MM.1S (cell line): ENCODE results near the gene SECISBP2.
"Not testable (repeated sequence)": the region's sequence is repeated elsewhere in the genome, so short reads cannot be mapped to it uniquely, and the experiment has no call there.

Experiments
- DNase-seq: peaks from one replicate; pipeline ENCODE4 v3.0.0-alpha.2; 2015
- H2AFZ ChIP-seq: fragments of 300-600 bp; sonication (generic); 2 replicates; pipeline ENCODE4 v1.6.0; 2016; ENCODE audit warnings: antibody characterized with exemption, low read length
- H3F3A ChIP-seq: fragments of 300-600 bp; sonication (generic); 2 replicates; pipeline ENCODE4 v1.6.1; 2016; ENCODE audit warnings: mild to moderate bottlenecking, antibody characterized with exemption, low read length, moderate library complexity, mixed read lengths; ENCODE audit not compliant: insufficient read depth
- H3K27ac ChIP-seq: fragments of 300-600 bp; sonication (generic); 2 replicates; pipeline ENCODE4 v1.5.1; 2016; ENCODE audit warnings: mild to moderate bottlenecking, low read length
- H3K27me3 ChIP-seq: fragments of 300-600 bp; sonication (generic); replicated peaks from 2 replicates; pipeline ENCODE4 v1.6.0; 2016; ENCODE audit warnings: low read length; ENCODE audit not compliant: insufficient read depth
- H3K36me3 ChIP-seq: fragments of 300-600 bp; sonication (generic); replicated peaks from 2 replicates; pipeline ENCODE4 v1.6.1; 2016; ENCODE audit warnings: mild to moderate bottlenecking, low read length, mixed read lengths; ENCODE audit not compliant: insufficient read depth
- H3K4me1 ChIP-seq: fragments of 300-600 bp; sonication (generic); 2 replicates; pipeline ENCODE4 v1.6.1; 2016; ENCODE audit warnings: low read length, mixed read lengths
- H3K4me2 ChIP-seq: fragments of 300-600 bp; sonication (generic); 2 replicates; pipeline ENCODE4 v1.6.0; 2016; ENCODE audit warnings: low read depth, low read length
- H3K4me3 ChIP-seq: fragments of 300-600 bp; sonication (generic); 2 replicates; pipeline ENCODE4 v1.5.1; 2016; ENCODE audit warnings: low read length, mixed read lengths
- H3K79me2 ChIP-seq: fragments of 300-600 bp; sonication (generic); 2 replicates; pipeline ENCODE4 v1.6.1; 2016; ENCODE audit warnings: mixed run types, low read length, mixed read lengths
- H3K9ac ChIP-seq: fragments of 300-600 bp; sonication (generic); 2 replicates; pipeline ENCODE4 v1.6.1; 2016; ENCODE audit warnings: low read length, mixed read lengths
- H3K9me2 ChIP-seq: fragments of 300-600 bp; sonication (generic); replicated peaks from 2 replicates; pipeline ENCODE4 v1.6.1; 2016; ENCODE audit warnings: mild to moderate bottlenecking, low read length, mixed read lengths; ENCODE audit not compliant: insufficient read depth
- H3K9me3 ChIP-seq: fragments of 300-600 bp; sonication (generic); replicated peaks from 2 replicates; pipeline ENCODE4 v1.6.1; 2016; ENCODE audit warnings: mild to moderate bottlenecking, low read length, mixed read lengths; ENCODE audit not compliant: insufficient read depth
- H4K20me1 ChIP-seq: fragments of 300-600 bp; sonication (generic); 2 replicates; pipeline ENCODE4 v1.6.1; 2016; ENCODE audit warnings: mild to moderate bottlenecking, low read length, moderate library complexity, mixed read lengths; ENCODE audit not compliant: insufficient read depth
- CTCF ChIP-seq: fragments of 300-600 bp; sonication (generic); IDR thresholded peaks from 2 replicates; pipeline ENCODE4 v1.5.1; 2016; ENCODE audit warnings: antibody characterized with exemption, low read length, mixed read lengths
- EZH2 ChIP-seq: fragments of 300-600 bp; sonication (generic); optimal IDR thresholded peaks from 2 replicates; pipeline ENCODE3; 2017; ENCODE audit warnings: low read depth, mild to moderate bottlenecking, antibody characterized with exemption, low read length, mixed read lengths
- EZH2phosphoT487 ChIP-seq: fragments of 300-600 bp; sonication (generic); IDR thresholded peaks from 2 replicates; pipeline ENCODE4 v1.6.1; 2018; ENCODE audit warnings: antibody characterized with exemption, low read length

The SECISBP2 gene

GRCh38 chr9:89281106-89281505 lies 37.2 kb upstream of the SECISBP2 start:
- H3K79me2 ChIP-seq: no peaks in the 10 kb centered on the region
- no peaks in the 10 kb centered on the region for H3K36me3 ChIP-seq
- no peak overlapping the region for H3K4me3 ChIP-seq
- no peak overlapping the region for H3K4me2 ChIP-seq
- no peak overlapping the region for H3K9ac ChIP-seq
- no peak overlapping the region for H2AFZ ChIP-seq
- no peaks in the 10 kb centered on the region for H3K9me3 ChIP-seq
- DNase-seq: no peak
- no peak for TF ChIP-seq EZH2phosphoT487
- H4K20me1 ChIP-seq: no peaks in the 10 kb centered on the region
- no peaks in the 10 kb centered on the region; the same call in 1 of the 2 replicates for H3K27me3 ChIP-seq
- no peaks in the 10 kb centered on the region for H3K9me2 ChIP-seq
- H3K4me1 ChIP-seq: peaks cover 9% of the 10 kb centered on the region
- 0 out of 2 replicates have a peak, but pooled peaks cover 7% of the 10 kb centered on the region for H3F3A ChIP-seq
- H3K27ac ChIP-seq: no peak overlapping the region

GRCh38 chr9:89282248-89282968 lies 35.9 kb upstream of the SECISBP2 start:
- DNase-seq, H3K36me3 ChIP-seq, H2AFZ ChIP-seq, H3K79me2 ChIP-seq, H3K9me3 ChIP-seq, H3F3A ChIP-seq, H3K9me2 ChIP-seq, H3K27me3 ChIP-seq, H4K20me1 ChIP-seq, H3K4me2 ChIP-seq, H3K27ac ChIP-seq, H3K4me3 ChIP-seq, H3K9ac ChIP-seq, H3K4me1 ChIP-seq: not testable (repeated sequence)

GRCh38 chr9:89284076-89284475 lies 34.2 kb upstream of the SECISBP2 start:
- no peaks in the 10 kb centered on the region for H3F3A ChIP-seq
- H3K36me3 ChIP-seq: no peaks in the 10 kb centered on the region
- no peaks in the 10 kb centered on the region for H3K9me2 ChIP-seq
- H3K4me3 ChIP-seq: no peak overlapping the region
- DNase-seq: no peak
- H3K4me1 ChIP-seq: peaks cover 4% of the 10 kb centered on the region; the same call in 1 of the 2 replicates
- no peak for TF ChIP-seq EZH2
- H3K9me3 ChIP-seq: no peaks in the 10 kb centered on the region
- H3K9ac ChIP-seq: no peak overlapping the region
- H4K20me1 ChIP-seq: no peaks in the 10 kb centered on the region
- no peaks in the 10 kb centered on the region for H3K79me2 ChIP-seq
- H3K27me3 ChIP-seq: no peaks in the 10 kb centered on the region
- no peak overlapping the region for H2AFZ ChIP-seq
- H3K27ac ChIP-seq: no peak overlapping the region
- H3K4me2 ChIP-seq: no peak overlapping the region

GRCh38 chr9:89291741-89292140 lies 26.6 kb upstream of the SECISBP2 start:
- no peaks in the 10 kb centered on the region for H3K36me3 ChIP-seq
- TF ChIP-seq EZH2 (no peak), EZH2phosphoT487 (no peak)
- H3K79me2 ChIP-seq: no peaks in the 10 kb centered on the region
- H2AFZ ChIP-seq: no peak overlapping the region
- H3K27ac ChIP-seq: no peak overlapping the region
- no peak for DNase-seq
- H3K4me3 ChIP-seq: no peak overlapping the region
- no peaks in the 10 kb centered on the region for H3K9me2 ChIP-seq
- H3F3A ChIP-seq: no peaks in the 10 kb centered on the region
- no peak overlapping the region for H3K4me2 ChIP-seq
- H4K20me1 ChIP-seq: no peaks in the 10 kb centered on the region
- H3K9me3 ChIP-seq: no peaks in the 10 kb centered on the region
- H3K4me1 ChIP-seq: no peaks in the 10 kb centered on the region
- H3K27me3 ChIP-seq: no peaks in the 10 kb centered on the region
- no peak overlapping the region for H3K9ac ChIP-seq

GRCh38 chr9:89293014-89293413 lies 25.3 kb upstream of the SECISBP2 start:
- H4K20me1 ChIP-seq: no peaks in the 10 kb centered on the region
- H3F3A ChIP-seq: no peaks in the 10 kb centered on the region
- DNase-seq: no peak
- no peak overlapping the region for H3K4me2 ChIP-seq
- H3K27ac ChIP-seq: no peak overlapping the region
- H3K79me2 ChIP-seq: no peaks in the 10 kb centered on the region
- no peaks in the 10 kb centered on the region for H3K9me3 ChIP-seq
- no peaks in the 10 kb centered on the region for H3K27me3 ChIP-seq
- no peaks in the 10 kb centered on the region for H3K4me1 ChIP-seq
- H3K36me3 ChIP-seq: no peaks in the 10 kb centered on the region
- H3K4me3 ChIP-seq: no peak overlapping the region
- no peaks in the 10 kb centered on the region for H3K9me2 ChIP-seq
- H3K9ac ChIP-seq: no peak overlapping the region
- no peak for TF ChIP-seq EZH2phosphoT487
- TF ChIP-seq CTCF: no peak
- no peak for TF ChIP-seq EZH2
- H2AFZ ChIP-seq: no peak overlapping the region
